ENCODE measurements around the gene TRIM21. TPM values are rescaled to one million over a fixed set of nuclear protein-coding genes. Genes with fewer than 3 reads are reported as not detected.
"Not testable (repeated sequence)": the region's sequence is repeated elsewhere in the genome, so short reads cannot be mapped to it uniquely, and the experiment has no call there.

The TRIM21 gene
- total and polyA plus RNA-seq, 12 donors, result 11.0 to 24.3 (median 16.4) TPM

GRCh38 chr11:4375431-4376140 lies 17.9 kb downstream of the TRIM21 start:
- Histone ChIP-seq H3K36me3 (replicated peaks in 1 of 2) (no peaks in the 10 kb centered on the region), H3K4me1 (replicated peaks in 1 of 2) (no peaks in the 10 kb centered on the region), H3K27me3 (no peaks in the 10 kb centered on the region), H3K4me3 (no peak overlapping the region), H3K9me3 (replicated peaks in 1 of 3) (no peaks in the 10 kb centered on the region), H3K27ac (no peak overlapping the region)
- no peak for DNase-seq
- intact Hi-C loops (cut with DNase I), result no loop called here
- 72 to 85% (median 74%) methylated on average over 5 of the region's 5 CpGs for WGBS, 4 donors
- TF ChIP-seq CTCF (IDR thresholded peaks at IDR 0.05) (no peak), POLR2A (IDR thresholded peaks at IDR 0.05) (no peak)

GRCh38 chr11:4370166-4370565 lies 23.3 kb downstream of the TRIM21 start:
- DNase-seq, result no peak
- Histone ChIP-seq H3K9me3 (replicated peaks in 1 of 3) (no peaks in the 10 kb centered on the region), H3K4me1 (replicated peaks in 1 of 2) (no peaks in the 10 kb centered on the region), H3K4me3 (no peak overlapping the region), H3K27ac (no peak overlapping the region), H3K27me3 (no peaks in the 10 kb centered on the region), H3K36me3 (replicated peaks in 1 of 2) (no peaks in the 10 kb centered on the region)
- WGBS, 4 donors, result 60 to 76% (median 62%) methylated on average over 3 of the region's 3 CpGs
- TF ChIP-seq POLR2A (IDR thresholded peaks at IDR 0.05) (no peak), CTCF (IDR thresholded peaks at IDR 0.05) (no peak)
- intact Hi-C loops (cut with DNase I), result no loop called here

- Histone ChIP-seq H3K27ac (no peak within 1 kb of the TSS), H3K4me3 (no peak within 1 kb of the TSS), H3K36me3 (replicated peaks in 1 of 2) (no peaks in the 10 kb centered on the region), H3K9me3 (replicated peaks in 1 of 3) (no peaks in the 10 kb centered on the region), H3K27me3 (no peaks in the 10 kb centered on the region), H3K4me1 (replicated peaks in 1 of 2) (no peaks in the 10 kb centered on the region)
- 65 to 87% (median 80%) methylated on average over 4 of the region's 4 CpGs for WGBS, 4 donors
- intact Hi-C loops (cut with DNase I), result no loop called here
- DNase-seq, result no peak
- TF ChIP-seq CTCF (IDR thresholded peaks at IDR 0.05) (no peak), POLR2A (IDR thresholded peaks at IDR 0.05) (no peak)
Measured at GRCh38 chr11:4368286-4368685, 25.2 kb downstream of the TRIM21 start, which contains the start of gene OR52B4. OR52B4 (minus strand) TSS chr11:4368386; CDS start chr11:4368295, 91 bp downstream.

GRCh38 chr11:4348142-4348541 lies 45.4 kb downstream of the TRIM21 start:
- not testable (repeated sequence) for DNase-seq, H3K4me3 ChIP-seq

GRCh38 chr11:4345366-4345765 lies 48.1 kb downstream of the TRIM21 start:
- WGBS, 4 donors, result 78 to 100% (median 83%) methylated on average over 1 to 2 of the region's 2 CpGs
- H3K4me1 ChIP-seq (replicated peaks in 1 of 2), result not testable (repeated sequence)

More at GRCh38 chr11:4348142-4348541, 45.4 kb downstream of the TRIM21 start:
- H3K9me3 ChIP-seq (replicated peaks in 1 of 3); H3K27me3 ChIP-seq; H3K4me1 ChIP-seq (replicated peaks in 1 of 2); H3K27ac ChIP-seq; H3K36me3 ChIP-seq (replicated peaks in 1 of 2); intact Hi-C loops (cut with DNase I): not testable (repeated sequence)
- WGBS, 4 donors, result 62 to 71% methylated on average over 1 of the region's 5 CpGs; no CpG with 5 or more reads in 2 of the 4 donors

More at GRCh38 chr11:4345366-4345765, 48.1 kb downstream of the TRIM21 start:
- H3K27ac ChIP-seq; H3K4me3 ChIP-seq; H3K9me3 ChIP-seq (replicated peaks in 1 of 3); H3K27me3 ChIP-seq; H3K36me3 ChIP-seq (replicated peaks in 1 of 2); intact Hi-C loops (cut with DNase I); DNase-seq: not testable (repeated sequence)

Other genes starting within 250 kb of the TRIM21 start
- not detected for gene OR52B4, start 25.3 kb downstream of the TRIM21 start, total RNA-seq
- gene OR52B4, start 25.3 kb downstream of the TRIM21 start, polyA plus RNA-seq, result not detected
- gene OR52K2, start 55.6 kb upstream of the TRIM21 start, total RNA-seq, result under 1 TPM in 1 of 9 donors, not detected in 8; 0.28 TPM
- gene OR52K2, start 55.6 kb upstream of the TRIM21 start, polyA plus RNA-seq, result not detected
- under 1 TPM in 1 of 9 donors, not detected in 8; 0.84 TPM for gene OR52K1, start 88.9 kb upstream of the TRIM21 start, total RNA-seq
- gene OR52K1, start 88.9 kb upstream of the TRIM21 start, polyA plus RNA-seq, result not detected
- gene OR52M1, start 151.5 kb upstream of the TRIM21 start, total RNA-seq, result not detected
- gene OR52M1, start 151.5 kb upstream of the TRIM21 start, polyA plus RNA-seq, result not detected
- gene OR52I2, start 188.0 kb upstream of the TRIM21 start, total RNA-seq, result not detected
- gene OR52I2, start 188.0 kb upstream of the TRIM21 start, polyA plus RNA-seq, result not detected
- gene OR52I1, start 200.3 kb upstream of the TRIM21 start, total RNA-seq, result not detected
- not detected for gene OR52I1, start 200.3 kb upstream of the TRIM21 start, polyA plus RNA-seq
- 10 to 100 TPM in 7 of 9 donors, 1 to 10 TPM in 2; 6.4 to 23.3 (median 14.9) TPM for gene TRIM68, start 214.5 kb upstream of the TRIM21 start, total RNA-seq
- 10 to 100 TPM in 1 of 3 donors, 1 to 10 TPM in 2; 2.8 to 11.8 (median 5.1) TPM for gene TRIM68, start 214.5 kb upstream of the TRIM21 start, polyA plus RNA-seq
- not detected for gene OR51D1, start 243.8 kb upstream of the TRIM21 start, total RNA-seq
- gene OR51D1, start 243.8 kb upstream of the TRIM21 start, polyA plus RNA-seq, result not detected